HG02571 (cell line): Measurements from ENCODE around the gene SETBP1.
"Not testable (repeated sequence)": the region's sequence is repeated elsewhere in the genome, so short reads cannot be mapped to it uniquely, and the experiment has no call there.

Experiments used
- ATAC-seq: cut with Tn5 transposase; IDR thresholded peaks from one replicate; pipeline ENCODE4 v1.9.1; 2021; ENCODE audit warnings: mild to moderate bottlenecking, moderate library complexity; ENCODE audit not compliant: unreplicated experiment

The SETBP1 gene

DNA sequence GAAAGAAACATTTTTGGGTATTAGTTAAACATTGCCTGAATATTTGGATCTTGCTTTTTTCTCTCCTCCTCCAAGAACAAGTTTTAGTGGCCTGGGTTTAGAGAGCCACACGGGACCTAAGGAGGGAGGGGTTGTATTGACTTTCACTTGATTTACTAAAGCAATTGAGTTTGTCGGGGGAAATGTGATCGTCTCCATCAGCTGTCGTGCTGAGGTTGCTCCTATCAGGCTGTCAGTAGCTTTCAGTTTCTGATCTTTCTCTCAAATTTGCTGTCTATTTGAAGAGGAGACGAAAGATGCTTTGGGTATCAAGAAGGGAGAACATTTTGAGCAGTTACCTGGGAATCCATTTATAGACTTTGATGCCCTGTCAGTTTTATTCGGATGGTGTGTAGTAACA lies 106.0 kb downstream of the SETBP1 start:
- ATAC-seq, result peak; percentile 70

DNA sequence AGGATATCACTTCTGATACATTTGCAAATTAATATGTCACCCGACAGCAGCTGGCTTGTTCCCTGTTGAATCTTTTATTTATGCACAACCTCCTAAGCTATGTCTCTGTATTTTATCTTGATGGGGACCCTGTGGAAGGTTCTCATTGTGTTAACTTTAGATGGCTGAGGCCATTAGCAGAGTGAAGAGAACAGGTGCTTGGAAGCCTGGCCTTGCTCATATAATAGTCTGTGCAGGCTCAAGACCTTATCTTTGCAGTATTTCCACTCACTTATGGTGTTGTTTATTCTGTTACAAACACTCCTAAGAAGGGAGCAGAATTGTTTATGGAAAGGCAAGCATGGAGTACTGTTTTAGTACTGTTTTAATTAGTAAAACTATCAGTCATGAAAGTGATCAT lies 107.6 kb downstream of the SETBP1 start:
- ATAC-seq, result no peak

DNA sequence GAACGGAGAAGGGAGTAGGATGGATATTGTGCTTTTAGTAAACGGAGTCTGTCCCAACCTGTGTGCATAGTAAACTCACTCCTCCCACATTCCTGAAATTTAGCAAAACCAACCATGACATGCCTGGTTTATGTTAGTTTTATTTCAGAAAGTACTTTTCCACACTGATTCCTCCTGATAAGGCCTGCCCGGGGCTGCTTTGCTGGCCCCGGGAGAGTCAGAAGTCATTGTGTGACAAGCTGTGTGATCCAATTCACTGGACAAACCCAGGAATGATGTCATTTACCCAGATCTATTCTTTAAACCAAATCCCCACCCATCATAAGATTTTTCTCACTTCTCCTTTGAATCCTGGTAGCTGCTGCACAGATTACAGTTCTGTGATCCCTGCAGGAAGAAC lies 109.0 kb downstream of the SETBP1 start:
- ATAC-seq, result no peak

DNA sequence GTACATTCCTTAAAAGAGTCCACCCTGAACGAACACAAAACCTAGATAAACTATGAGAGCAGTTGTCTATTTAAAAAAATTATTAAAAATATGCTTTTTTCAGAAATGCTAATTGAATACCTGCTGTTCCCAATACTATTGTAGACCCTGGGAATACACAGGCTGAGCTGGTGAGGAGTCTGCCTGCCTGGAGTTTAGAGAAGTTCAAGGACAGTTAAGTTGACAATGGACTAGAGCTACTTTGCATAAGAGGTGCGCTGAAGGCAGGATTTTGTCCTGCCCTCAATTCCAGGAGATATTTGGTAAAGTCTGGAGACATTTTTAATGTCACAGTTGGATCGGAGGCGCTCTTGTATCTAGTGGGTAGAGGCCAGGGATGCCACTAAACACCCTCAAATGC lies 110.2 kb downstream of the SETBP1 start:
- no peak for ATAC-seq

DNA sequence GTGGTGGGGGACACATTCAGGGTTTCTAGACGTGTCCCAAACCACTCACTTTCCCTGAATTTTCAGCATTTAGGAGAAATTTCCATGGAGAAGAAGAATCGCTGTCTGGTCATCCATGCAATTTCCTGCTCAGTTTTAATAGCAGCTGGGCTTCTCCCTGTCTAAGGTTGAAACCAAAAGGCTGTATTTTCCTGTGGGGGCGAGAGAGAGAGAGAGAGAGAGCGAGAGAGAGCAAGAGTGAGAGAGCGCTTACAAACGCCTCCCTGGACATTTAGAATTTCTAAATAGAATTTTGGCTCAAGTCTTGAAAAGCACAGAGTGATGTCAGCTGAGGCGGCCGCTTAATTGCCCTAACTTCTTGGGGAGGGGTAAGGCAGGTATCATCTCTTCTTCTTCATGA lies 110.8 kb downstream of the SETBP1 start:
- ATAC-seq, result no peak

DNA sequence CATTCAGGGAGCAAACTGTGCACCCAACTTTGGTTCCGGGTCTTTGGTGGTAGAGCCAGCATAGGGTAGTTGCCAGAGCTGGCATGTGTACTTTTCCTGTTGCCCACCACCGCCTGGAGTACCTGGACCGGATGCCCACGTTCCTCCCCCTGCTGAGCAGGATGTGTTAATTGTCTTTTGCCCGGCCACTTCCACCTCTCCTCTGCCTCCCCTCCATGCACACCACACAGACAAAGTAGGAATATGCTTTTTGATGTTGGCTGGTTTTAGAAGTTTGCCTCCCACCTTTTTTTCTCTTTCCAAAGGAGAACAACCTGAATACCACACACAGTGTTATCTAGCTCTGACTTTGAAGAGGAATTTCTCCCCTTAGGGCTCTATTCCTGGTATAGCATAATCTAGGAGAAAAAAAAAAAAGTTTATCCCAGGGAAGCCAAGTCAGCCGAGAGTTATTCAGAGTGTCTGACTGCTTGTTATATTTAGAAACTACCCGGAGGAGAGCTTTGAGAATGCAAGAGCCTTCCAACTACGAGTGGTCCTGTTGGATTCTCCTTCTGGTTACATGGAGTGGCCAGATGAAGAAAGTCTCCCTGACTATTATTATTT lies 111.9 kb downstream of the SETBP1 start:
- no peak for ATAC-seq

DNA sequence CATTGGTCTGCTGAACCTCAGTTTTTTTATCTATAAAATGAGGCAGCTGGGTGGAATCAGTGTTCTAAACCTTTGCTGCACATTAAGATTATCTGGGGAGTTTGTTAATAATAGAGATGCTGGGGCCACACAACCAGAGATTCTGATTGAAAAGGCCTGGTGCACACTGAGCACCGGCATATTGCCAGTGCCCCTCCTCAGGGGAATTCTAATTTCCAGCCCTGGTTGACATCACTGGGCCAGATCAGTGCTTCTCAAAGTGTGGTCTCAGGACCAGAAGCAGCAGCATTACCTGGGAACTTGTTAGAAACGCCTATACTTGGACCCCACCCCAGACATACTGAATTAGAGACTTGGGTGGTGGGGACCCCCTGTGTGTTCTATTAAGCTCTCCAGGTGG lies 112.5 kb downstream of the SETBP1 start:
- no peak for ATAC-seq

DNA sequence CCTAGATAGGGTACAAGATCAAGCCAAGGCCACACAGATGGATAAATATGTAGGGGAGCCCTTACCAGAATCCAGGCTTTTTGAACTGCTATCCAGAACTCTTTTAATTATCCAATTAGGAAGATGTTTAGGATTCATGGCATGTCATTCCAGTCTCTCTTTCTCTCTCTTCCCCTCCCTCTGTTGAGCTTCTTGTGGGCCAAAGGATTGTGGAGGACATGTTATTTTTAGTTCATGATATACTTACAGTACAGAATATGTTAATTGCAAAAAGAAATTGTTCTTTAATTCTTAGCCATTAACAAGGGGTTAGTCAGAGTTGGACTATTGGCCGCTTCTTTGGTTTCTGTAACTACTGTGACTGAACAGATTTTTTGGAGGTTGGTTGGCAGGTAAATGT lies 113.0 kb downstream of the SETBP1 start:
- no peak for ATAC-seq

DNA sequence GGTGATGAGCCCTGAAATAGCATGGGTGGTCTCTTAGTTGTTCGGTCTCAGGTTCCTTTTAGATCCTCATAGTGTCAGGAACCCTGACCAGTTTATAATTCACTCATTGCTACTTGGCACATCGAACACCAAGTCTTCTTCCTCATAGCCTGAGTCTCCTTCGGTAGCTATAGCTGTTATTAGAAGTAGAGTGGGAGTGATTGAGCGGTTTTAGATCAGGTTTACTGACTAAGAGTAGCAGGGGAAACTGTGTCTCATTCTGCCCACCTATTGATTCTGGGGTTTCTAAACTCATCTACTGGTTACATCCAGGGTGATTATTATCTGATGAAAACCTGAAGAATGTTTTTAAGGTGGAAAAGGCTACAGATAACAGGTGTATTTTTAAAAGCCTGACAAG lies 114.6 kb downstream of the SETBP1 start:
- no peak for ATAC-seq

DNA sequence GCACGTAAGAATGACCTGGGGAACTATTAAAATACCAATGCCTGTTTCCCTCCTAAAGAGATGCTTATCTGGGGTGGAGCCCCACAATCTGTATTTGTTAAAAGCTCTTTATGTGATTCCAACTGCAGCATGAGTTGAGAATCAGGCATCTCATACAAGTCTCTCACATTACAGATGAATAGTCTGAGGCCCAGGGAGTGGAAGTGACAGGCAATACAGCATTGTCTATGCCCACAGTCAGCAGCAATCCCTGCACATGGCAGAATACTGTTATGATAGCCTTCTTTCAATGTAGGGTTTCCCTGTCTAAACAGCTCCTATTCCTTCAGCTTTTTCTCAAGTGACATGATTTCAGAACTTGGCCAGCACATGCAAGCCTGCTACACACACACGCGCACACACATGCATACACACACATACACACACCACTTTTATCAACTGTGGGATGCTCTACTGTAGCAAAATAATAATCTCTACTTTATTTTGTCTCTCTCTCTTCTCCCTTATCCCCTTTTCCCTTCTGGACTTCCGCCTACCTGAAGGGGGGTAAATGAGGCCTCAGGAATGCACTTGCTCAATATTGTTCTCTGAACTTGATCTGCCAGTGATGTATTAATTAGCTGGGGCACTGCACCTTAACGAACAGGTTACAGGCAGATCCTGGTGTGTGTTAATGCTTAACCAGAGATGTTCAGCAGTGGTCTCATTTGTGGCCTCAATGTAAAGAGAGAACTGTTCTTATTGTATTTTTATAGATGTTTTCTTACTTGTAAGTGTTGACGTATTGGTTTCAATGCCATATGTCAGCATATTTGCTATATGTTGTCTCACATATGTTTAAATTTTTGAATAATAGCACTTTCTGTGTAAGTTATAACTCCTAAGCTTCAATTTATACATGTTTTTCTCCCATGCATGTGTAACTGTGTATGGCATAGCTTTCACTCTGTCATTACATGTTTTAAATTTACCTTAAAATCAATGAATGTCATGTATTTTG lies 116.0 kb downstream of the SETBP1 start:
- ATAC-seq, result no peak

DNA sequence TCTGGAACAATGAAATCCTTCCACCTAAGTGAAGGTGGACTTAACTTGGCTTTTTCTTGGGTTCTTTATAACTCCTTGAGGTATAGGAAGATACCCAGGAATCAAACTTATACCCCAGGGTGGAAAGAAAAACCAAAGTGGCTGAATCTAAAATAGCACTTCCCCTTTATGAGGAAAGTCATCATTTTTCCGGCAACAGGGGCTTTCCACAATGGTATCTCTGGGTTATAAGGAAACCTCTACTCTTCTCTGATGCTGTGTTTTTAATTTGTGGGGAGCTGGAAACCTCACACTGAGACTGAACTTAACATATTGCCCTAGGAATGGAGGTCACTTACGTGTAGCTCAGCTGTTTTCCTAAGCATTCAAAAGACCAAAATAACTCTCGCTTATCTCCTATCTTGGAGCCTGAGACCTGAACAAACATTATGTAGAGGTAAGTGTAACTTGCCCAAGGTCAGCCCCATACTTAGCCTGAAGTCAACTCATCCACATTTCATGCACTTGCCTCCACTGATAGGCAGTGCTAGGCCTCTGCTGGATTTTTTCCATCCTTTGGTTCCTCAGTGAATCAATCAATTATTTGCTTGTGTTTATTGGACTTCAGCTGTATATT lies 117.9 kb downstream of the SETBP1 start:
- ATAC-seq, result no peak

DNA sequence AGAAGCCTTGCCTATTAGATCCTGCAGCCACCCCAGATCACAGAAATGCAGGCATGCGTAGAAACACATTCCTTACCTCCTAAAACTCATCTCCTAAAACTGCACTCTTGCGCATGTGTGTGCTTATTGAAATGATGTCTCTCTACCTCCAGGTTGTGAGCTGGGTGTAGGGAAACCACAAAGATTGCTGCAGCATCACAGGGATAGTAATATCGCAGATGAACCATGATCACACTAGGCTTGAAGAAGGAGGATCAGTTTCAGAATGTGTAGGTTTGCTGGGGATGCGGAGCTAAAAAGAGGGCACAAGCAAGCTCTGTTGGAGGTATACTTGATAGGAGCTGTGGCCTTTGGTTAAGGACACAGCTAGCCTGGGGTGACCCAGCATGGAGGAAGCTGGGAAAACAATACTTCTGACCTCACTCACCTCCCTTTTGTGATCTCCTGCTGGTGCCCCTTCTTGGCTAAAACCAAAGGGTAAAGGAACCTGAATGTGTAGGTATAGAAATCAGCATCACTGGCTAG lies 118.8 kb downstream of the SETBP1 start:
- no peak for ATAC-seq

DNA sequence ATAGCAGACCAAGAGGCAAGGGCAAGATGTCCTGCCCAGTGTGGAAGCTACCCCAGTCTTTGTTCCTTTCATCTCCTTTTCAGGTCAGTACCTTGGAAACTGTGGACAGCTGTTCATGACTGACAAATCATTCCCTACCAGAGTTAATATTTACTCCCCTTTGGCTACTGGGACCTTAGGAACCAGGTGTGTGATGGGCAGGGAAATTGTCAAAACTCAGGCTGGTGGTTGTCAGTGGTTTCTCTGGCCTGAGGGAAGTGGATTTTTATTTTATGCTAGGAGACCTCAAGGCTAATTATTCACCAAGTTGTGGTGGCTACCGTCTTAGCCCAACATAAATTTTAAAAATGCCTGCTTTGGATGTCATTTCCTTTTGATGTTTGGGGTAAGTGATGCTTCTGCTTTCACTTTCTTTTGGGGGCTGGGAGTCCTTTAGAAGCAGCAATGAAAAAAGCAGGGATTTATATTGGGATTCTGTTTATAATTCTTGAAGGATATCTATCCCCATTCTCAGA lies 119.3 kb downstream of the SETBP1 start:
- ATAC-seq, result no peak

DNA sequence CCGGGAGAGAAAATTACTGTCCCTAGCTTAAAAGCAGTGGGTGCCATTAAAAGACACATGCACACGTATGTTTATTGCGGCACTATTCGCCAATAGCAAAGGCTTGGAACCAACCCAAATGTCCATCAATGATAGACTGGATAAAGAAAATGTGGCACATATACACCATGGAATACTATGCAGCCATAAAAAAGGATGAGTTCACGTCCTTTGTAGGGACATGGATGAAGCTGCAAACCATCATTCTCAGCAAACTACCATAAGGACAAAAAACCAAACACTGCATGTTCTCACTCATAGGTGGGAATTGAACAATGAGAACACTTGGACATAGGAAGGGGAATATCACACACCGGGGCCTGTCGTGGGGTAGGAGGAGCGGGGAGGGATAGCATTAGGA lies 120.1 kb downstream of the SETBP1 start:
- not testable (repeated sequence) for ATAC-seq

DNA sequence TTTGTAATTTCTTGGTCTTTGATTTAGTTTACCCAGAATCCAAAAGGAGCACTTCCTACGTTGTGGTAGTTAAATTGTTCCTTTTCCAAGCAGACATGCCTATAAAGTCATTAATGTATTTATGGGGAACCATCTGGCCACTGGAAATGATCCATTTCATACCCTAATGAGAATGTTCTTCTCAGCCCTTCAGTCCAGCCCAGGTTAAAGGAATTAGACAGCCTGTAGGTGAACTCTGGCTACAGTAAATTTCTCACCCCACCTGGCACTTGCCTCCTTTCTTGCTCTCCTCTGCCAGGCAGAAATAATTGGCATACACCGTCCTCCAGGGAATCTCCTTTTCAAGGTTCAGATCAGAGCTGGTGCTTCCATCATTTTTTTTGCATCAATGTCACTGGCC lies 121.1 kb downstream of the SETBP1 start:
- no peak for ATAC-seq

DNA sequence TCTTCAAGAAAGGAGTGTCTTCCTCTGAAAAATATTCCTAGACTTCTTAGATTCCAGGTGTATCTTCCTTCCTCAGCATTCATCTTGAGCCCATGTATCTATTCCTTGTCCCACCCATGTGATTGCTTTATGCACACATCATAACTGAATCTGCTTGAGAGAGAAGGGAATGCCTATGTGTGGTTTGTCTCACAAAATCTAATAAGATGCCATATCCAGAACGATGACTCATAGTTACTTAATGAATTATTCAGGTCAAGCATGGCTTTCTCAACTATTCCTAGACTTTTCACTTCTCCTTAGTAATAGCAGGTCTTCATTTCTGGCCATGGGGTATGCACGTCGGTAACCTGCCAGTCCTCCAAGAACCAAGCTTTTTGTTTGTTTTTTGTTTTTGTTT lies 121.8 kb downstream of the SETBP1 start:
- no peak for ATAC-seq

DNA sequence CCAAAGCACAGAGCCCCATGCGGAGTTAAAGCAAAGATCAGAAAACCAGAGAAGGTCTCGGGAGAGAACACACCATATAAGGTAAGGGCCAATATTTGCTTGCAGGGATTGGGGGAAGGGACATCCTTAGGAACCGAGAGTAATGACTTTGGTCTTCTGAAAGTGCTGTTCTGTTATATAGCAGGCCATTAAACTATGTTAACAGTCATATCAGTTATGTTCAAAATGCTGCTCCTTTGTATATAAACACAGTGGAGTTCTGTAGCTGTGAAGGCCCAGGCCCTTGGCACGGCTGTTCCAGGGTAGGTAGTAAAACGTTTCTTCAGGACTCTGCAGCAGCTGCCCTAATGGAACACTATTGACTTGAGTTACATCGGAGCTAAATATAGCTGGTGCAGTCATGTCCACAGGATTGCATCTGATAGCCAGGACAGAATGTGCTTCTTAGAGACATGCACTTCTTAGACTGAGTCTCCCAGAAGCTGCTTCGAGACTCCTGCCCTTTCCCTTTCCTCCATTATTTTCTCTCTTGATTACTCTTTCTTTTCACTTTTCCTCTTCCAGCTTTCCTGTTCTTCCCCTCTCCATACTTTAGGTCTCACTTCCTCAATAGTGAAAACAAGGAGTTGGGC lies 122.4 kb downstream of the SETBP1 start:
- no peak for ATAC-seq

DNA sequence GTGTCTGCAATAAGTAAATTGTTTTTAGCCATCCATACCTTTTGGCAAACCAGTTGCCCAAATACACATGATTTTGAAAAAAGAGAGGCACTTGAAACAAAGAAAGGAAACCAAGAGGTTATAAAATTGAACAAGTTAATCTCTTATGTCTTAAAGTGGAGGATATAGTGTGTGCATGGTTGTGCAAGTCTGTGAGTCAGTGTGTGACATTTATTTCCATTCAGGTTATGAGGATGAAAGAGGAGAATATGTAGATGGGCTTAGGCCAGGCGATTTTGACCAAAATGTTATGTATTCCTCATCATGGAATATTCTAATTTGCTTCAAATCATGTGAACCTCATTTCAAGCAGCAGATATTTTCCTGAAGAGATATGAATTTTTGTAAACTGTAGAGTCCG lies 123.3 kb downstream of the SETBP1 start:
- no peak for ATAC-seq

DNA sequence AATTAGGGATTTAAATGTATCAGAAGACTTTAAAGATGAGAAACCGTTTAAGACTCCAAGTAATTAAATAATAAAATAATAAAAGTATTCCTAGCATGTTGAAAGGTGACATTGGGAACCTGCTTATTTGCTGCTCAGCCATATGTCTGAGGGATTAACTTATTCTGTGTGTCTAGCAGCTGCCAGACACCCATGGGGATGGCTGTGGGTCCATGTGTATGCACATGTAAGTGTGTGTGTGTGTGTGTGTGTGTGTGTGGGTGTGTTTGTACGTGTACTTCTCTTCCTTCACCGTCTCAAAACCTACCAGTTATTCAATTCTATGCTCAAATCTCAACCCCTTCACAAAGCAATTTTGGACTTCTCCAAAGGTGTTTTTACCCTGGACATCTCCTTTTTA lies 124.5 kb downstream of the SETBP1 start:
- ATAC-seq, result no peak

DNA sequence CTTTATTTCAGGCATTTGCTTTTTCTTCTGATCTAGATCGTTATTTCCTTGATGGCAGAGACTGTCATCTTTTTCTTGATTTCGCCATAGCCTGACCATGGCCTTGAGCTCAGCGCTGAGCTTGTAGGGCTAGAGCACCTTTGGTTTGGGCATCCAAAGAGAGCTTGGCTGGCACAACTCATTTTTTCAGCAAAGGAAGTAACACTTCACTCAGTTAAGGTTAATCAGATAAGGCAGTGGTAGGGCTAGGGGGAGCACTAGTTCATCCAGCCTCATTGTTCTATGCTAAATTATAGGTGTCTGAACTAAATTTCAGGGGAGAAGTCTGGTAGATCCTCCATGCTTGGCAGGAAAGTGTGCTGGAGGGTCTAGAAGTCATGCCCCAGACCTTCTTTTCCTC lies 125.0 kb downstream of the SETBP1 start:
- no peak for ATAC-seq

DNA sequence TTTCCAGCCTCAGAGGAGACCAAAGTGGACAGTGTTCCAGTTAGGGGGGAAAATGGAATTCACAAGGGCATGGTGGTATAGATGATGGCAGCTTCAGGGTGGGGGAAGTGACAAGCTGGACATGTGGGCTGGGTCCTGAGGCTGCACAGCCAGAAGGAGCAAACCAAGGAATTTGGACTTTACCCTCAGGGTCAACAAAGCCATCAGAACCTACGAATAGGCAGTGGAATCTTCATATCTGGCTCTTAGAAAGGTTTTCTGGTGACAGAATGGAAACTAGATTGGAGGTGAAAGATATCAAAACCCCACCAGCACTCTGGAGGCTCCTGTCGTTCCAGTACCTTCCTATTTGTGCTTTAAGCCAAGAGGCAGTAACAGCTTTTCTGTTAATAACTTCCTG lies 127.1 kb downstream of the SETBP1 start:
- no peak for ATAC-seq
